NCI-H69 (cell line): Measurements from ENCODE around the gene FSCN2.

Source experiments
- DNase-seq: peaks from one replicate; lab custom pipeline; 2025; lab: John Stamatoyannopoulos, UW

Gene FSCN2

GRCh38 chr17:81527591-81528383 is at the start of gene FSCN2:
TSS of gene FSCN2 (plus strand) at chr17:81528377. CDS start at chr17:81528532, 155 bp downstream.
- DNase-seq: no peak

- DNase-seq: peak; percentile 68
Observed at GRCh38 chr17:81479175-81480071, 48.8 kb upstream of the FSCN2 start.

- peak; percentile 30 for DNase-seq
Observed at GRCh38 chr17:81480140-81481072, 47.8 kb upstream of the FSCN2 start.

GRCh38 chr17:81481073-81481799 is 46.9 kb upstream of the FSCN2 start:
- DNase-seq: peak; percentile 97

- peak; percentile 46 for DNase-seq
Observed at GRCh38 chr17:81481815-81482505, 46.2 kb upstream of the FSCN2 start.

- DNase-seq: peak; percentile 80
Observed at GRCh38 chr17:81482673-81483072, 45.5 kb upstream of the FSCN2 start.

- peak; percentile 76 for DNase-seq
Observed at GRCh38 chr17:81483085-81483861, 44.9 kb upstream of the FSCN2 start.

GRCh38 chr17:81483862-81484194 is 44.3 kb upstream of the FSCN2 start:
- no peak for DNase-seq

- DNase-seq: peak; percentile 95
Observed at GRCh38 chr17:81484195-81484979, 43.8 kb upstream of the FSCN2 start.

- no peak for DNase-seq
Observed at GRCh38 chr17:81486199-81486810, 41.9 kb upstream of the FSCN2 start.

GRCh38 chr17:81487089-81487486 is 41.1 kb upstream of the FSCN2 start:
- DNase-seq: peak; percentile 34

- DNase-seq: peak; percentile 96
Observed at GRCh38 chr17:81487487-81488275, 40.5 kb upstream of the FSCN2 start.

- DNase-seq: peak; percentile 63
Observed at GRCh38 chr17:81488276-81488860, 39.8 kb upstream of the FSCN2 start.

- DNase-seq: peak; percentile 60
Observed at GRCh38 chr17:81489012-81489997, 38.9 kb upstream of the FSCN2 start.

GRCh38 chr17:81489998-81490992 is 37.9 kb upstream of the FSCN2 start:
- DNase-seq: no peak
